GM12891 (cell line): ENCODE measurements around the gene ZIM2.
"Not testable (repeated sequence)": the region's sequence is repeated elsewhere in the genome, so short reads cannot be mapped to it uniquely, and the experiment has no call there.

Experiments
- DNase-seq: peaks from one replicate; pipeline ENCODE4 v3.0.0; 2011; ENCODE audit warnings: low spot score; ENCODE audit not compliant: insufficient read length
- FAIRE-seq: peaks from 2 replicates; lab custom pipeline; 2011; peaks lifted over from hg19 to GRCh38; lab: Jason Lieb, UNC
- PAX5 ChIP-seq: IDR thresholded peaks from 2 replicates; pipeline ENCODE4 v1.6.1; 2011; ENCODE audit warnings: low read length, moderate library complexity, mild to moderate bottlenecking; ENCODE audit not compliant: insufficient read depth, severe bottlenecking
- POLR2A ChIP-seq: IDR thresholded peaks from 2 replicates; pipeline ENCODE4 v1.6.1; 2011; ENCODE audit warnings: low read depth, low read length, control low read depth
- POLR2AphosphoS5 ChIP-seq: IDR thresholded peaks from 2 replicates; pipeline ENCODE4 v1.6.1; 2011; ENCODE audit warnings: low read depth, low read length, control low read depth
- POU2F2 ChIP-seq: IDR thresholded peaks from 2 replicates; pipeline ENCODE4 v1.6.1; 2011; ENCODE audit warnings: low read depth, mild to moderate bottlenecking, control low read depth, low read length, moderate library complexity
- SPI1 ChIP-seq: IDR thresholded peaks from 2 replicates; pipeline ENCODE4 v1.6.1; 2011; ENCODE audit warnings: low read depth, low read length, control low read depth
- TAF1 ChIP-seq: IDR thresholded peaks from 2 replicates; pipeline ENCODE4 v1.6.1; 2011; ENCODE audit warnings: low read depth, low read length, control low read depth

Gene ZIM2

GRCh38 chr19:56866538-56866937, 26.0 kb upstream of the ZIM2 start:
- TF ChIP-seq SPI1 = no peak
- FAIRE-seq = no peak
- no peak for DNase-seq

- DNase-seq = no peak
- TF ChIP-seq POU2F2 (no peak), TAF1 (no peak), PAX5 (no peak), SPI1 (no peak), POLR2AphosphoS5 (no peak), POLR2A (no peak)
- FAIRE-seq = no peak
Measured at GRCh38 chr19:56864443-56865125, 24.1 kb upstream of the ZIM2 start.

DNA sequence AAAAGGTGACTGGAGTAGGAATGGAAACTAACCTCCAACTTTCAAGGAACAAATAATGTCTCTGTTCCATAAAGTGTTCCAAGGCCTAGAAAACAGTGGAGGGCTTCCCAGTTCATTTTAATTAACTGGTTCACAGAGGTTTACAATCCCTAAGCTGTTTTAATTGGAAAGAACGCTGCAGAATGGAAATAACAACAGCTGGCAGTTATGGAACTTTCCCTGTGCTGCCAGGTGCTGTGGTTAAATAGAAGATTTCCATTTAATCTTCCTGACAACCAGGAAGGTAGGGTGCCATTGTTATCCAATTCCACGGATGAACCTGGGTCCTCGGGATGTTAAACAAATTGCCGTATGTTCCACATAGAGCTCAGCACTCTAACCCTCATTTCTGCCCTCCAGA, 22.2 kb upstream of the ZIM2 start:
- FAIRE-seq = no peak
- DNase-seq = no peak
- TF ChIP-seq PAX5 (no peak), POU2F2 (no peak), POLR2A (no peak), SPI1 (no peak), TAF1 (no peak), POLR2AphosphoS5 (no peak)

GRCh38 chr19:56860409-56860808, 19.9 kb upstream of the ZIM2 start:
- FAIRE-seq, DNase-seq: not testable (repeated sequence)

DNA sequence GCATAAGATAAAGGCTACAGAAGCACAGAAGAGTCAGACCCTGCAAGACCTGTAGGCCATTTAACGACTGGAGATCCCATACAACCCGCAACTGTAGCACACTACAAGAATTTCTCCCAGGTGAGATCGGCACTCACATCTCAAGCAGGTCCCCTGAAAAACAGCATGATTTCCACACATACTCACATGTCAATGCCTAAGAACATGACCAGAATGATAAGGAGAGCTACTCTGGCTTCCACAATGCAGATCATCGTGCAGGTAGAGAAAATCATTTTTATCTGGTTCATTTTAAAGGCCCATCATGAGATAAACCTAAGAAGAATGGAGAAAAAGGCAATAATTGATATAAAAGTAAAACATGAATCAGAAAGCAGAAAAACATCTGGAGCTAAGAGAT, 17.5 kb upstream of the ZIM2 start:
- FAIRE-seq (no peak), DNase-seq (no peak)
- no peak for TF ChIP-seq PAX5

- no peak for FAIRE-seq
- no peak for DNase-seq
- TF ChIP-seq POLR2A (no peak), POLR2AphosphoS5 (no peak), PAX5 (no peak), POU2F2 (no peak), TAF1 (no peak), SPI1 (no peak)
Measured at GRCh38 chr19:56856822-56857221, 16.3 kb upstream of the ZIM2 start.

- not testable (repeated sequence) for DNase-seq, FAIRE-seq
Measured at GRCh38 chr19:56852361-56852760, 11.8 kb upstream of the ZIM2 start.

DNA sequence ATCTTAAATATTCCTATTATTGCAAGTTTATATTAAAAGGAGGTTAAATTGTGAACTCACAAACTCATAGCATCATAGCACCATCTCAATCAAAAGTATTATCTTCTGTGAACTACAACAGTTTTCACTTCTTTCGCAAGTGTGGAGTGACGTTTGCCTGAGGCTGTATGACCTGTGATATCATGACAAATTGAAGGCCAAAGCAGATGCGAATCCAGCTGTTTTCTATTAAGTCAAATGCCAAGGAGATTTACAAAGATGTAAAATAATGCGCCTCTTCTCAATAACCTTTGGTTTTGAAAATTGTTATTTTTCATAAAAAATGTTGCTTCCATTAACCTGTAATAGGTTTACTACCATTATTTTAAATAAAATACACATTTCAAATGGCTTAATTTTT, 7.6 kb upstream of the ZIM2 start:
- no peak for FAIRE-seq
- no peak for TF ChIP-seq SPI1
- TF ChIP-seq TAF1 = no peak
- TF ChIP-seq POLR2AphosphoS5 = no peak
- no peak for TF ChIP-seq PAX5
- TF ChIP-seq POU2F2 = no peak
- TF ChIP-seq POLR2A = no peak
- DNase-seq = no peak

- TF ChIP-seq TAF1 = no peak
- TF ChIP-seq POLR2A = no peak
- TF ChIP-seq PAX5 = no peak
- no peak for TF ChIP-seq SPI1
- TF ChIP-seq POLR2AphosphoS5 = no peak
- no peak for DNase-seq
- FAIRE-seq = no peak
Measured at GRCh38 chr19:56842412-56842811, 1.9 kb upstream of the ZIM2 start.

DNA sequence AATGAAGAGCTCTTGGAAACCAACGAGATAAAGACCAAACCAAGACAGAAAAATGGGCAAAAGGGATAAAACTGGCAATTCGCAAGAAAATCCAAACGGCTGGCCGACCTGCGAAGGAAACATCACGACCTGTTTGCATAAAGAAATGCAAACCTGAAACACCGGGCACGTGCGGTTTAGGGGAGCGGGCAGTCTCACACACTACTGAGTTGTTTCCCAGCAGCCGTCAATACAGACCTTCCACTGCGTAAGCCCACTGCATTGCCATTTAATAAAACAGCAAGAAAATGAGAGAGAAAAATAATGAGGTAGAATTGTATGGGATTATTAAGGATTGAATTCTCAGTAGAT, 642 bp upstream of the ZIM2 start:
- TF ChIP-seq SPI1 = no peak
- TF ChIP-seq POLR2AphosphoS5 = no peak
- TF ChIP-seq POU2F2 = no peak
- no peak for TF ChIP-seq POLR2A
- TF ChIP-seq PAX5 = no peak
- DNase-seq = no peak
- FAIRE-seq = no peak

DNA sequence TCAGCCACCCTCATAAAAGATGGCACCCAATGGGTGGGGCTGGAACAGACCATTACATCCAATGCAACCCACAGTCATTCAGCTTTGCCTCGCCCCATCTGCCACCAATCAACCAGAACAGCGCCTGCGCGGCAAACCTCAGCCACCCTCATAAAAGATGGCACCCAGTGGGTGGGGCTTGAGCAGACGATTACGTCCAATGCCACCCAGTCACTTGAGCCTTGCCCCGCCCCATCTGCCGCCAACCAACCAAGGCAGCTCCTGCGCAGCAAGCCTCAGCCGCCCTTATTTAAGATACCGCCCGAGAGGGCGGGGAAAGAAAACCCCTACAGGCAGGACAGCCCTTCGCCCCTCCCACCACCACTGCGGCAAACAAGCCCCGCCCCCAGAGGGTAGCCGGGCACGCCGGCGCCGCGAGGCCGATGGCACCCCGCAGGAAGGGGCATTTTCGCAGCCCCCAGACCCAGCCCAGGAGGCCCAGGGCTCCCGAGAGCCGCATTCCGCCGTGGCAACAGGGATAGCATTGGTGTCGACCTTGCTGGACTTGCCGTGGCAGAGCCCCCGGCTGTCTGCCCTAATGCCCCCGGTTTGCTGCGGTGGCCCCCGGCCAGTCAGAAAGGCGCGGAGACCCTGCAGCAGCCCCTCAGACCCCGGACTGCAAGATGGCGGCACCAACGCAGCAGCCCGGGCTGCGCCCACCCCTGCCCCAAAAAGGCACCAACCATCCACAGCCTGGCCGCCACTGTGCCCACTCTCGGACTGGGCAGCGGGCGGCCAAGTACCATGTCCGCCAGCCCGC, 675 bp downstream of the ZIM2 start:
- DNase-seq (no peak), FAIRE-seq (no peak)
- TF ChIP-seq POLR2AphosphoS5 (no peak), SPI1 (no peak), PAX5 (no peak), TAF1 (no peak), POLR2A (no peak), POU2F2 (no peak)
